Ovary (tissue), 3 donors: ENCODE data around the gene ICAM3.

Experiments used
- EP300 ChIP-seq: sonication (generic); formaldehyde crosslinking; IDR thresholded peaks from one replicate; pipeline ENCODE4 v1.6.1; 2017; ENCODE audit warnings: antibody characterized with exemption
- POLR2A ChIP-seq: fragments of 450-650 bp; IDR thresholded peaks from one replicate; pipeline ENCODE4 v1.6.1; 2017; ENCODE audit warnings: antibody characterized with exemption, mild to moderate bottlenecking, moderate library complexity
- TF ChIP-seq, protein P1 (sequence below), 3 donors: fragments of 450-650 bp in 2 of 3; fragments of 200-600 bp in 1 of 3; IDR thresholded peaks; one replicate each; pipeline versions ENCODE4 v1.5.1 to v1.8.0; 2016 to 2022; ENCODE audit warnings: antibody characterized with exemption in 3 of 3, mild to moderate bottlenecking in 1 of 3
- donor health status: DM: no; HTN: no; CAD: no.

GRCh38 chr19:10368101-10368803, 28.8 kb upstream of the ICAM3 start:
- TF ChIP-seq, protein P1, sequence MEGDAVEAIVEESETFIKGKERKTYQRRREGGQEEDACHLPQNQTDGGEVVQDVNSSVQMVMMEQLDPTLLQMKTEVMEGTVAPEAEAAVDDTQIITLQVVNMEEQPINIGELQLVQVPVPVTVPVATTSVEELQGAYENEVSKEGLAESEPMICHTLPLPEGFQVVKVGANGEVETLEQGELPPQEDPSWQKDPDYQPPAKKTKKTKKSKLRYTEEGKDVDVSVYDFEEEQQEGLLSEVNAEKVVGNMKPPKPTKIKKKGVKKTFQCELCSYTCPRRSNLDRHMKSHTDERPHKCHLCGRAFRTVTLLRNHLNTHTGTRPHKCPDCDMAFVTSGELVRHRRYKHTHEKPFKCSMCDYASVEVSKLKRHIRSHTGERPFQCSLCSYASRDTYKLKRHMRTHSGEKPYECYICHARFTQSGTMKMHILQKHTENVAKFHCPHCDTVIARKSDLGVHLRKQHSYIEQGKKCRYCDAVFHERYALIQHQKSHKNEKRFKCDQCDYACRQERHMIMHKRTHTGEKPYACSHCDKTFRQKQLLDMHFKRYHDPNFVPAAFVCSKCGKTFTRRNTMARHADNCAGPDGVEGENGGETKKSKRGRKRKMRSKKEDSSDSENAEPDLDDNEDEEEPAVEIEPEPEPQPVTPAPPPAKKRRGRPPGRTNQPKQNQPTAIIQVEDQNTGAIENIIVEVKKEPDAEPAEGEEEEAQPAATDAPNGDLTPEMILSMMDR (IDR thresholded peaks at IDR 0.05) = no peak
- no peak for TF ChIP-seq EP300
- no peak for TF ChIP-seq POLR2A
